ENCODE data around the gene PAPOLA.

The PAPOLA gene

DNA sequence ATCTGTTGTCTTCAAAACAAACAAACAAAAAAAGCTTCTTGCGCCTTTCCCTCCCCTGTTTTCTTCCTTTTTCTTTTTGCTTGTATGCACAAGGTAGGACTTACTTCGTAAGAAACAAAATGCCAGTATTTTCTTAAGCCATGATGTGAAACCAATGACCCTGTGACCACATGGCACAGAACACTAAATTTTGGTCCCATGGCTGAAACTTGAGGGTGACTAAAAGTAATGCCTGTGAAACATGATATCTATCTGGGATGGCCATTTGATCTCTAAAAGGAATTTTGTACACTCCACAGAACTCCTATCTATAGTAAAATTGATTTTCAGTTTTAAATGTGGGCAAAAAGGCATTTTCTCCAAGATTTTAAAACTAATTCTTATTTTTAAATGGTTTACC lies 63.6 kb downstream of the PAPOLA start:
- no peak for DNase-seq

DNA sequence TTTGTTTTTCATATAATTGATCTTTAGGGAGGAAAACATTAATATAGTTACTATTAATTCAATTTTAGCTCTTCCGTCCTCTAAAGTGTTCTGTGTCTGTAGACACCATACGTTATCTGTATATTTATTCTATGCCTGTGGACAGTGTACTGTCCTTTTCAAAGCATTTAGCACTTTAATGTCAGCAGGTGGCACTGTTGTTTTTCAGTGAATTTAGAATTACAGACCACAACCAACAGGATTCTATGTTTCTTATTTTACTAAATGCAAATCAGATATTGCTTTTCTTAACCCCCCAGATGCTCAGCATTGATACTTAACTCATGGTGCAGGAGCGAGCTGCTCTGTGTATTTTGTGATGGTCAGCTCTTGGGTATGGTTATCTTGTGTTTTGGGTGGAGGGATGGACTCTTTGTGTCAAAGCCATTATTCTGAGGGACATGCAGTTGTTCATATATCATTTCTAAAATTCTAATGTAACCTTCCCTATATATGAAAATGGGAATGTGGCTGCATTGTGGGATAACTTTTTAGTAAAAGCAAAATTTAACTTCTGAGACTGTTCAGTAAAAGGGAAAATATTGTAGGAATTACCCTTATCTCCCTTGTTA lies 65.2 kb downstream of the PAPOLA start:
- peak in 2 of 56 donors; percentile 32 to 56 for DNase-seq

DNA sequence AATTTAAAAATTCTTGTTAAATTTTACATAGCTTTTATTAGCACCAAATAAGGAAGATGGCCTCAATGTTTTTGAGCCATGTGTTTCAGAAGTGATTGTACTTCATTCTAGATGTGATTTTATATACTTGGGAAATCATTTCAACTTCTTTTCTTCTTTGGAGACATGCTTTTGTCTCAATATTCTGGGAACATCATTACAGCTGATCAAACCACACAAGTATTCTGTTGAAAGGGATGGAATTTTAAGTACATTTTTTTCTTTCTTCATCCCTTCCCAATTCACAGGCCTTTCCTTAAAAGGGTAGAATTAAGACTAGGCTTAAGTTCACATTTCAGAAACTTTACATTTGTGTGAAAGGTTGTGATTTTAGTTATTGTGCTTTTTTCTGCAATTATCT lies 66.4 kb downstream of the PAPOLA start:
- no peak for DNase-seq

DNA sequence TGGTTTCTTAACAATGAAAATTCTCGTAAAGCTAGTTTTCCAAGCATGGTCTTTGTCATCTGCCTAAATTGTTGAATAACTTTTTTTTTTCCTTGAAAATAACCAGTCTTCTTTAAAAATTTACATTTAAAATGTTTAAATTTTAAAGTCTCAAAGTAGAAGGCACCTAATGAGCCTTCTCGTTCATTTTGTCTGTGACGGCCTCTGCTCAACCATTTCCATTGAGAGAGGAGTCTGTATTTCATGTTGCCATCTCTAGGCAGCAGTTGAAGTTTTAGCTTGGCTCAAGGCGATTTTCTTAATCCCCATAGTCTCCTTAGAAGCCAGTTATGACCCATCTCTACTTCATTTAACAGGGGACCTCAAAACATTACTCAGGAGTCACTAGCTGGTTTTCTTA lies 69.1 kb downstream of the PAPOLA start:
- no peak for DNase-seq

DNA sequence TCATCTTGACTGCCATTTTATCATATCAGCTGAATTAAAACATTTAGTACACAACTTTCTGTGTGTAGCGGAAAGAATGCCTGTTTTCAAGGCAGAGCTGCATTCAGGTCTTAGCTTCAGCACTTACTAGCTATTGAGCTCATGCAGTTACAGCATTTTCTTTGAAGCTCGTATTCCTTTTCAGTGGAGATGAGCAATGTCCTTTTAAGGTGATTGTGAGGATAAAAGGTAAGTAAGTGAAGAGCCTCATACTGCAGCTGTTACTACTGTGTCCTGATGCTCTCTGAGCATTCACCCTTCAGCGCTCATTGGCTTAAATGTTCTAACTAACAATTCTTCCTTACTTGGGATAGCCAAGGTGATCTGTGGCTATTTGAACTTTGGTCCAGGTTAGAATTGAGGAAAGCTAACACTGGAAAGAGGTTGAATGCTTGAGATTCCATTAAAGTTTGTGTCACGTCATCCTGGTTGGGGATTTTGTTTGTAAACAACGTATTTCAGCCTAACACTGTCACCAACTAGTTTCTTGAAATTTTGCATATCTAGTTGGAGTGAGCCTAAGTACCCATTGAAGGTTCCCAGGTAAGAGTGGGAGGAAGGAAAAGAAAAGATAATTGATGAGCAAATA lies 71.4 kb downstream of the PAPOLA start:
- DNase-seq = no peak

DNA sequence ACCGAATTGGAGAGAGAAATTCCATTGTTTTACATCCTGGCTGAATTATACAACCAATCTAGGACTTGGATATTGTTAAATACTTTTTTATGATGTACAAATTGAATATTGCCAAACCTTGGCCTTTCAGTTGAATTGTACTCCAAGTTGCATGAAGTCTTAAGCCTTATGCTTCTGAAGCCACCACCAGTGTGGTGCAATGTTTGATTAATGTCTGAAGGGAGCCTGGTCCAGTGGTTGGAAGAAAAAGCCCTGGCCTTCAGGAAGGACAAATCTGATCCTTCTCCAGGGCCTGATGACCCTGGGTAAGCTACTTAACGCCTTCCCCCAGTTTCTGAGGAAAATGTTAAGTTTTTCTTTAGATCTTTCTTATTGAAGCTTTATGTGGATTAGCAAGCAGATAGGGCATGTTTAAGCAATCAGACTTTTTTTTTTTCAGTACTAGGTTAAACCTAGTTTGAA lies 72.0 kb downstream of the PAPOLA start:
- DNase-seq = no peak

DNA sequence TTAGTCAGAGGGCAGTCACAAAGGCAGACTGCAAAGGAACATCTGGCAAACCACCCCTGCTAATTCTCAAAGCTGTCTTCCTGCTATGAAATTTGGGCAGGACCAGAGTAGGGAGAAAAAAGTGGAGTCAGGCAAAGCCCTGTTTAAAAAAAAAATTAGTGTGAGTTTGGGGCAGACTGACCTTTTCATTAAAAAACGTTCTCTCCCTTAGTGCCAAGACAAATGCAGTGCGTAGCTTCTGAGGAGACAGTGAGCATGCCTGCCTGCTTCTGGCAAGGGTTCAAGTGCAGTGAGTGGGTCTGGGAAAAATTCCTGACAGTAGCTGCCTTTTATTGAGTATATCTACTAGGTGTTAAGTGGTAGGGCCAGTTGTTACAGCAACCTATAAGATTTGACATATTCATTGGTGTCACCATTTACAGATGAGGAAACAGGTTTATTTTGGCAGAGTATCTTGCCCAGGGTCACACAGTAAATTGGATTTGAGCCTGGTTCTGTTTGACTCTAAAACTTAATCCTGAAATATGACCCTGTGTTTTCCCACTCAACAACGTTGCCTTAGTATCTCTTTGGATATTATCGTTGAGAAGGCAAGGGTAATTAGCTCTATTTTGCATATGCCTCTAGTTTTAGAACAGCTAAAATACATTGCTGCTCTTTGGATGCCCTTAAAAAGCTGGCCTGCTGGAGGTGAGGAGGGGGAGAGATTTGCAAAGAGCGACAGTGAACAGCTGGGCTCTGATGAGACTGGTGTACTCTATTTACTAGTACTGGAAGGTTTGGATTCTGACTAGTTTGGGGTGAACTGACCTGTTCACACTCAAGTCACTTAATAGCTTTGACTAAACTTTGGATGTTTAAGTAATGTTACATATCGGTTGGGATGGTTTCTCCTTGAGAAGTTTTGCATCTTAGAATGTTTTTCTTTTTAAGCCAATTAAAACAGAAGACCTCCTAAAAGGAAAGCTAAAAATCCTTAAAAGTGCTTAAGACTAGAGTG lies 72.8 kb downstream of the PAPOLA start:
- DNase-seq = no peak

DNA sequence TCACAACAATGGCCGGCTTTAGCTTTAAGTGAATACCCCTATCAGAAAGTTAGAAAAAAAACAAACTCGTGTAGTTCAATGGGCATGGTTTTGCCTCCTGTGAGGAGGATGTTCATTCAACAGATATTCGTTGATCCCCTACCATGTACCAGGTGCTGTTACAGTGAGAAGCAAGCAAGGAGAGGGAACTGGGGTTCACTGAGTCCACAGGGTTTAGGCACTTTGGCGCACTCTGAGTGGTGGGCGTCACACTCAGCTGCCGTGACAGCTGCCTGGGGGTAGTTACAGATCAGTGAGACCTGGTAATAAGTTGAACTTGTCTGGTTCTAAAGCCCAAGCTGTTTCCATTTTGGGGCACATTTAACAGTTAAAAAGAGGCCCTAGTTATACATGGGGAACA lies 74.2 kb downstream of the PAPOLA start:
- no peak for DNase-seq

DNA sequence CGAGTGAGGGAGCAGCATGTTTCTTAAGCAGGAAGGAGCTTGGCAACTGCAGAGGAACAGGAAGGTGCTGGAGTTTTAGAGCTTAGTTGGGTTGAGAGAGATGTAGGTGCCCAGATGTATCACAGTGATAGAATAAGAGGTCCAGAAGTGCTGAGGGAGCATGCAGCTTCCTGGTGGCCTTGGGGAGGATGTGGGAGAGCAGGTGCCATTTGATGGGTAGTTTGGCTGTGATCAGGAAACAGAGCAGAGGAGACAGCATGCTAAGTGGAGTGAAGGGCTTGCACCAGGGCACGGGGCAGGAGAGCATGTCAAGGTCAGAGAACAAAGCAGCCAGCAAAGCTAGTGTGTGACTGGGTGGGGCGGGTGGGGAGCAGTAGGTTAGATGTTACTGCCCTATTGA lies 74.8 kb downstream of the PAPOLA start:
- no peak for DNase-seq

DNA sequence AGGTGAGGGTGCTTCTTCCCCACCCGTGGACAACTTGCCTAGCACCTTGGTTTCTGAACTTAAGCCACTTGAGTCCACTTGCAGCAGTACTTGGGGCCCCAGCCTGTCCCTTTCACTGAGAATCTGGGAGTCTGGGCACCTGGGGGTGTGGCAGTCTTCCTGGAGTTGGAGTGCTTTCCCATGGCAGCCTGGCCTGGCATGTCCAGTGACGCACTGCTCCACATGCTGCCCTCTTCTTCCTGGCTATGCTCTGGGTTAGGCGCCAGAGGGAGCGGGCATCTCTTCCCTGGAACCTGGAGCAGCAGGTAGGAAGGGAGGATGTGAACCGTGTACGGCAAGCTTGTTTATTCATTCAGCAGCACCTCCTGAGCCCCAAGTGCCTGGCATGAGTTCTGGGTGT lies 76.4 kb downstream of the PAPOLA start:
- DNase-seq = no peak

DNA sequence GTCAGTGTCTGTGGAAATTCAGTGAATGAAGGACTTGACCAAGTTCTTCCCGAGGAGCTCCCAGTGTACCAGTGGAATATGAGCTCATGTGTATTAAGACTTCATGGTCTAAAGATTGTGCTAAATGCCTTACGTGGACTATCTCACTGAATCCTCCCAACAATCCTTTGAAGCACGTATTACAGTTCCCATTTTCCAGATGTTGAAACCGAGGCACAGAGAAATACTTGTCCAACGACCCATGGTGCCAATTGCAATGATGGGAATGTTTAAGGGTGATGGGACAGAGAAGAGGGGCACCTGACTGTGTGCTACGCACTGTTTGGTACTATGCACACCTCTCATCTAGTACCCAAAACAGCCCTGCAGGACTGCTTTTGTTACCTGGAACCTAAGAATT lies 77.2 kb downstream of the PAPOLA start:
- no peak for DNase-seq

DNA sequence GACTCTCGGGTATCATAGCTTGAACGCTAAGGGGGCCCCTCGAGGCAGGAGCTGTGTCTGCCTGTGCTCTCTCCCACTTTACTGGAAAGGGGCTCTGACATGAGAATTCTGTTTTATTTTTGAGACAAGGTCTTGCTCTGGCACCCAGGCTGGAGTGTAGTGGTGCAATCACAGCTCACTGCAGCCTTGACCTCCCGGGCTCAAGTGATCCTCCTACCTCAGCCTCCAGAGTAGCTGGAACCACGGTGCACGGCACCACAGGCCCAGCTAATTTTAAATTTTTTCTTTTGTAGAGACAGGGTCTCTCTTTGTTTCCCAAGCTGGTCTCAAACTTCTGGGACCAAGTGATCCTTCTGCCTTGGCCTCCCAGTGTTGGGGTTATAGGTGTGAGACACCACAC lies 77.7 kb downstream of the PAPOLA start:
- no peak for DNase-seq

DNA sequence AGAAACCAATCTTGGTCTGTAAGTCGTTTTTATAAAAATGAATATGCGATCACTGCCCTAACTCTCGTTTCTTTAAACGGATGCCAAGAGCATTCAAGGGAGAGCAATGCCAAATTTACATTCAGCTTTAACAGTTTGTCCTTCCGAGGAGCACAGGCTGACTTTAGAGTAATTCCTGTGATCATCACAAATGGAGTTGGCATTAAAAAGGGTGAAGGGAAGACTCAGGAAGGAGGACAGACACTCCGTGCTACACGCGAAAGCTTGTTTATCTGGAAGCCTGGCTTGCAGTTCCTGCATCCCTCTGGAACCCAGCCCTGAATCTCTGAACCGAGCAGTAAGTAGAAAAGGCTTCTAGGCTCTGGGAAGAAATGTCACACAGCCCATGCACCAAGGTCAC lies 78.4 kb downstream of the PAPOLA start:
- DNase-seq = no peak

DNA sequence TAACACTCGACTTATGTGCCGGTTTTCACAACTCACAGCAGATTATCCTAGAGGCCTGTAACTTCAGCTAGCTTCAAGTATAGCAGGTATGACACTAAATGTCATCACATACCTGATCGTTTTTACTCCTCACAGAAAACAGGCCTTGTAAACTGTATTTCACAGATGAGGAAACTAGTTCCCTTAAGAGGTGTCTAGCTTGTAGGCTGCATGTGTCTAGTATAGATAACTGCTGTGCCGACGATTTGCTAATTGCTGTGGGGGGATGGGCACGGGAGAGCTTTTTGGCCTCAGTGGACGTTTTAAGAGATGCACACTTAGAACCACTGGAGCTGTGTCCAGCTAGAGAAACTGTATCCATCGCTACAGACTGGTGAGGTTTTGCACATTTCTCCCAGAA lies 78.8 kb downstream of the PAPOLA start:
- DNase-seq = no peak

DNA sequence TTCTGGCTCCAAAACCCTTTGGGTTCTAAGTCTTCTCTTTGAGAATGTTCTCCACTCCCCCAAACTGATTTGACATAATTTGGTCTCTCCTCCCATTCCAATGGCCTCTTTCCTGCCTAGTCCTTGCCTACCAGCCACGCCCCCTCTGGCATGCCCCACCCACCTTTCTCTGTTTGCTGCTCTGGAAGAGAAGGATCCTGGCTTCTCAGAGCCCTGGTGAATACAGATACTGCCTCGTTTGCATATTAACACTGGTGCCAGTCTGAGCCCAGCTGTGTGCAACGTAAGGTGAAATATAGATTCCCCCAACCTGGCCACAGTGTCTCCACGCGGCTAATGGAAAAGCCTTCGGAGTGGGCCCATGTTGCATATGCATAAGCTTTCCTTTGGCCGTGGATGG lies 79.7 kb downstream of the PAPOLA start:
- DNase-seq = no peak

DNA sequence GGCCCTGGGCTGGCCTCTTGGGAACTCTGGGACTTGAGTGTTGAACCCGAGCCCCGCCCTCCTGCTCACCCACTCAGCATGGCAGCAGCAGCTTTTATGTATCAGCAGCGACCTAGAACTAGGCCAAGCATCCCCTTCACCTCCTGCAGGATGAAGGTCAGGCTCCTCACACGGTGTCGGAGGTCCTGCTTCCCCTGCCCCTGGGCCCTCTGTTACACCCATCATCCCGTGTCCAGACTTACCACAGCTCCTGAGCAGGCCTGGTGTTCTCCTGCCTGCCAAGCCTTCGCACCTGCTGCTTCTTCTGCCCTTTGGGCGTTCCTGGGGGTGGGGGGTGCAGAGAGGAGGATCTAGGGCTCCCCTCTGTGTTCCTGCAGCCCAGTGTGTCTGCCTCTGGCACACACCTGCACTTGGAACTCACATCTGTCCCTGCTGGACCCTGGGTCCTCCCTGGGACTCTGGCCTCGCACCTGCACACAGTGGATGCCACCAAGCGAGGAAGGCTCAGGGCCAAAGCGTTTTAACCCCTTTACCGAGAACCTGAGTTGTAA lies 80.3 kb downstream of the PAPOLA start:
- no peak for DNase-seq

DNA sequence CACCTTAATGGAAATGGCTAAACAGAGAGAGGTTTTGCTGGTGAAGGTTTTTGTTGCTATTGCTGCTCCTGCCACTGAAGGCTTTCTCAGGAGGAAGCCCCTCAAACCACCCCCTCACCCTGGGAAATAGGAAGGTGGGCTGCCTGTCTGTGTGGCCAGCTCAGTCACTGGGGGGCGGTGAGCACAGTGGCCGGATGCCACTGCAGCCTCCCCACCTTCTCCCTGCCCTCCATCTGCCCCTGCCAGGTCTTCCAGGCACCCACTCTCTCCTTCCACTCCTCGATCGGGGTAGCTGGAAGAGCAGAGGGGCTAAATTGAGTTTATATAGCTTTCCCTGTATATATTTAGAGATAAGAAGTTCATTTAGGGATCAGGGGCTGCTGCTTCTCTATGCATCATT lies 80.8 kb downstream of the PAPOLA start:
- no peak for DNase-seq

DNA sequence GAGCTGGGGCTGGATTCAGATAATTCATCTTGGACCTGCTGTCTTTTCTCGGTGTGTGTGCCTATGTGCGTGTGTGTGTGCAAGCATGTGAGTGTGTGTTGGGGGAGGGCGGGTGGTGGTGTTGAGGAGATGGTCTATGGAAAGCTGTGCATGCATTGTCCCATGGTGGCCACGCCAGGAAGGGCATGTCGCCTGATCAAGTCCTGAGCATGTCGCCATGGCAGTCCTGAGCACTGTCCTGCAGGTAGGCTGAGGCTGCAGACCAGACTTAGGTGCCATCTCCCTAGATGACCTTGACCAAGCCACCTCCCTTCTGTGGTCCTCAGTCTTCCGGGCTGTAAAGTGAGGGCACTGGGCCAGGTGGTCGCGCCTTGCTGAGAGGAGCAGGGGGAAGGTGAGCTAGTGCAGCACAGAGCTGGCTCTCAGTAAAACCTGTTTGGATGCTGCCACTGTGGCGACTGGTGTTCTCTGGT lies 81.4 kb downstream of the PAPOLA start:
- DNase-seq = no peak

DNA sequence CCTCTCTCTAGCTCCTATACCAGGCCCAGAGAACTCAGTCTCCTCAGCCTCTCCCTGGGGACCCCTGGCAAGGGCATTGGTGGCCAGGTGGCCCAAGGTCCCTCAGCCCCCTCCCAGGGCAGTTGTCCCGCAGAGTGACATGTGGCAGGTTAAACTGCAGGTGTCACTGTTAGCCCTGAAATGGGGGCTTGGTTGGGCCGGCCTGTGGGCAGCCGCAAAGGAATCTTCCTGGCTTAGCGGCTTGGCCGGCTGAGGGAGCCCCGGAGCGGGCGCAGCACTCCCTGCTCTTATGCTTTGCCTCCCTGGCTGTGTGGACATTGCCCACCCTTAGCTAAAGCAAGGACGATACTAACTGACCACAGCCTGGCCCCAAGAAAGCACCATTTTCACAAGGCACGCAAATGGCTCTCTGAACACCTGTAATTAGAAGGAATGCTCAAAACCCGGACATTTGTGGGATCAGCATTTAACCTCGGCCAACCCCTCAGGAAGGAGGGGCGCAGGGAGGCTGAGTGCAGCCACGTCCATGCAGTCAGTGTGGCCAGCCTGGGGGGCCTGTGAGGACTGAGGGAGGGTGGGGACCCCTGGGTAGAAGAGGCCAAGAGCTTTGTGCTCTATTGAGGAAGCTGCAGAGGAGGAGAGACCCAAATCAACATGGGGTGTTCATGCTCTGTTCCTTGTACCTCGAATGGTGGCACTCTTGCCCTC lies 82.2 kb downstream of the PAPOLA start:
- DNase-seq = peak in 12 of 56 donors; percentile 6 to 47 (median 18)

DNA sequence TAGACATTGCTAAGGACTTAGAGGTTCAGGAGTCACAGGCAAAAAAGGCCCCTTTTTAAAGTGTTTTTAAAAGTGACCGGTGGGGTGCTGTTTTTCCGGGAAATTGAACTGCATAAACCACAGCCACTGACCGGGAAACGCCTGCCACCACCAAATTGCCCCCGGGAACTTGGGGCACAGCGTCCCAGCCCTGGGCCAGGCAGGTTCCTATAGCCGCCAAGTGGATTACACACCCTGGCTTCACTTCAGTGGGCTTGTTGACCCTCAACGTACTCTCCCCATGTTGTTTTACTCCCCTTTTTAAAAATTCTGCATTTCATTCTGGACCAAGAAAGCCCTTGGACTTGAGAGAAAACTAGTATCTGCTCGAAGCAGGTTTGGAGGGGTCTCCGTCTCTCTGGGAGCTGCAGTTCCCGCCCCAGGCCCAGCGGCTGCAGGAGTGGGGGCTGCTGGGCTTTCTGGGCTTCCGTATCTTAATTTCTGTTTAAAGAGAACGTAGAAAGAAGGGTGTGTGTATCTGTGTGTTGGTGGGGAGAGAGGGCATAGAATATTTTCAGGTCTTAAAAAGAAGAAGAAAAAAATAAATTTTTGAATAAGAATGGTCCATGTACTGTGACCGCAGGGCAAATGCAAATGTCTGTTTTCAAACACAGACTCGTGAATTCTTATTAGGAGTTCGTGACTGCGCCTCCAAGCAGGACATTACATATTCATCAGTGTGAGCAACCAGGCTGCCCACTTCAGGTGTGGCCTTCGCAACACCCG lies 82.9 kb downstream of the PAPOLA start:
- no peak for DNase-seq

DNA sequence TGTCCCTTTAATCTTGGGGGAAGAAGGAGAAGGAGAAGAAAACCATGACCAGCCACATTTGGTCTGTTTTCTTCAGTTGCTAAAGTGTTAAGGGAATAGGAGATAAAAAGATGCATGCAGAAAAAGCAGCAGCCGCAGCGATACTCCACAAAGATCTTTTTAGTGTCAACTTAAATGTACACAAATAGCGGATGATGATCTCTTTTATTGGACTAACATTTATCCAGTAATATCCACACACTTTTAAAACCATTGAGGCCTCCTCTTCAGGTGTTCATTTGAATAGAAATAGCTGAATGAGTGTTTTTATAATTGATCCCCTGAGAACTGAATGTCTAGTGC lies 83.5 kb downstream of the PAPOLA start:
- DNase-seq = no peak
